GM21576 (cell line): ENCODE results near the gene RABEP2.

Experiments used
- ATAC-seq: cut with Tn5 transposase; IDR thresholded peaks from one replicate; pipeline ENCODE4 v1.9.1; 2021; ENCODE audit warnings: mild to moderate bottlenecking, moderate library complexity; ENCODE audit not compliant: unreplicated experiment

The RABEP2 gene

GRCh38 chr16:28863929-28864793 lies 60.9 kb downstream of the RABEP2 start:
- no peak for ATAC-seq

GRCh38 chr16:28859326-28859725 lies 65.7 kb downstream of the RABEP2 start:
- ATAC-seq = no peak

- ATAC-seq = no peak
These were observed 66.6 kb downstream of the RABEP2 start for GRCh38 chr16:28858421-28858820.
